Stomach (tissue), 4 donors: ENCODE measurements around the gene CD28.

Experiments used
- CTCF ChIP-seq, 7 experiments: fragments of 450-650 bp in 4 of 7; fragments of 200-600 bp in 3 of 7; sonication (generic) in 3 of 7; IDR thresholded peaks; one replicate each; pipeline ENCODE4 v1.5.1; 2016 to 2019; ENCODE audit warnings: antibody characterized with exemption in 7 of 7, control low read depth in 2 of 7, mild to moderate bottlenecking in 1 of 7
- POLR2A ChIP-seq, 4 donors: fragments of 450-650 bp; IDR thresholded peaks; one replicate each; pipeline ENCODE4 v1.6.1; 2016; ENCODE audit warnings: antibody characterized with exemption in 4 of 4, control low read depth in 2 of 4, mild to moderate bottlenecking in 1 of 4, moderate library complexity in 1 of 4
- POLR2AphosphoS5 ChIP-seq, 3 donors: sonication (generic); formaldehyde crosslinking; IDR thresholded peaks; one replicate each; pipeline ENCODE4 v1.6.1; 2016; ENCODE audit warnings: antibody characterized with exemption in 3 of 3

GRCh38 chr2:203720915-203721672 is 14.7 kb downstream of the CD28 start:
- no peak for TF ChIP-seq CTCF (IDR thresholded peaks at IDR 0.05)
- no peak for TF ChIP-seq POLR2AphosphoS5 (IDR thresholded peaks at IDR 0.05)
- TF ChIP-seq POLR2A (IDR thresholded peaks at IDR 0.05) = no peak
